Gastroesophageal sphincter (tissue), 4 donors: Measurements from ENCODE around the gene ZBTB42. TPM values are rescaled to one million over a fixed set of nuclear protein-coding genes. Genes with fewer than 3 reads are reported as not detected.

Experiments used
- ATAC-seq: fragments of 150-250 bp; one replicate; pipeline ENCODE4 v1.9.1; 2016; ENCODE audit warnings: mild to moderate bottlenecking, moderate library complexity
- H3K27ac ChIP-seq, 4 donors: fragments of 200-600 bp; sonication (generic) in 3 of 4; 1 replicate in 3 of 4; 2 replicates in 1 of 4; pipeline ENCODE4 v1.5.1; 2016 to 2019
- H3K27me3 ChIP-seq: fragments of 200-600 bp; sonication (generic); one replicate; pipeline ENCODE4 v1.5.1; 2019
- H3K36me3 ChIP-seq, 2 donors: fragments of 200-600 bp; sonication (generic); one replicate each; pipeline ENCODE4 v1.5.1; 2019; ENCODE audit warnings: control low read depth in 1 of 2
- H3K4me1 ChIP-seq, 3 donors: fragments of 200-600 bp; sonication (generic); 1 replicate in 2 of 3; 2 replicates in 1 of 3; pipeline ENCODE4 v1.5.1; 2016 to 2019; ENCODE audit warnings: control low read depth in 2 of 3
- H3K4me3 ChIP-seq, 2 donors: fragments of 200-600 bp; sonication (generic); one replicate each; pipeline ENCODE4 v1.5.1; 2019; ENCODE audit warnings: mild to moderate bottlenecking in 1 of 2, moderate library complexity in 1 of 2
- H3K9me3 ChIP-seq, 3 donors: fragments of 200-600 bp; sonication (generic); one replicate each; pipeline ENCODE4 v1.5.1; 2017 to 2019; ENCODE audit warnings: control low read depth in 2 of 3
- CTCF ChIP-seq, 4 experiments: fragments of 200-600 bp in 2 of 4; fragments of 450-650 bp in 2 of 4; sonication (generic) in 1 of 4; IDR thresholded peaks; one replicate each; pipeline ENCODE4 v1.5.1; 2017 to 2019; ENCODE audit warnings: antibody characterized with exemption in 4 of 4, mild to moderate bottlenecking in 2 of 4, moderate library complexity in 2 of 4
- EP300 ChIP-seq: sonication (generic); formaldehyde crosslinking; IDR thresholded peaks from one replicate; pipeline ENCODE4 v1.6.1; 2017; ENCODE audit warnings: antibody characterized with exemption, mild to moderate bottlenecking
- POLR2A ChIP-seq, 2 donors: fragments of 450-650 bp; IDR thresholded peaks; one replicate each; pipeline ENCODE4 v1.6.1; 2017; ENCODE audit warnings: antibody characterized with exemption in 2 of 2, mild to moderate bottlenecking in 2 of 2, moderate library complexity in 1 of 2
- POLR2AphosphoS5 ChIP-seq: sonication (generic); formaldehyde crosslinking; IDR thresholded peaks from one replicate; pipeline ENCODE4 v1.6.1; 2017; ENCODE audit warnings: antibody characterized with exemption
- whole genome bisulfite sequencing, 2 donors: methylation state at CpG; one replicate each; pipeline ENCODE4 v1.1.5; 2018; ENCODE audit warnings: low coverage in 1 of 2; 5-methylcytosine and 5-hydroxymethylcytosine counted together
- total RNA-seq, 4 donors: library from RNA; depleted of rRNA; stranded (reverse); fragments of >200 nt; gene quantifications; one replicate each; pipeline ENCODE4 v1.1.0, GENCODE V29; 2016

The ZBTB42 gene
- total RNA-seq, 4 donors from 2014 or later, result 2.0 to 4.8 (median 3.2) TPM

- ATAC-seq, result no peak
- 96% methylated on average over 5 of the region's 24 CpGs; no CpG with 5 or more reads in 1 of the 2 donors for WGBS, 2 donors
- TF ChIP-seq CTCF (IDR thresholded peaks at IDR 0.05), result no peak
- TF ChIP-seq EP300, result no peak
- TF ChIP-seq POLR2AphosphoS5, result no peak
- no peak for TF ChIP-seq POLR2A (IDR thresholded peaks at IDR 0.05)
These were observed 20.3 kb upstream of the ZBTB42 start for GRCh38 chr14:104780513-104781030.

GRCh38 chr14:104781271-104782077, 19.4 kb upstream of the ZBTB42 start:
- H3K27me3 ChIP-seq, result no peaks in the 10 kb centered on the region
- no peak for ATAC-seq
- WGBS, 2 donors, result 82 to 92% methylated on average over 3 to 10 of the region's 20 CpGs
- TF ChIP-seq CTCF (IDR thresholded peaks at IDR 0.05) (no peak), POLR2AphosphoS5 (no peak), EP300 (no peak), POLR2A (IDR thresholded peaks at IDR 0.05) (no peak)
- peak overlapping the region in 1 of 4 donors; percentile 5 for H3K27ac ChIP-seq
- no peak overlapping the region for H3K4me3 ChIP-seq
- H3K4me1 ChIP-seq, result peaks cover 0 to 61% (median 10%) of the 10 kb centered on the region in 3 donors
- no peaks in the 10 kb centered on the region for H3K9me3 ChIP-seq
- H3K36me3 ChIP-seq, result peaks cover 0 to 57% of the 10 kb centered on the region in 2 donors

More at GRCh38 chr14:104780513-104781030, 20.3 kb upstream of the ZBTB42 start:
- H3K27ac ChIP-seq, result peak overlapping the region in 1 of 4 donors; percentile 24
- no peaks in the 10 kb centered on the region for H3K27me3 ChIP-seq
- H3K36me3 ChIP-seq, result peaks cover 0 to 61% of the 10 kb centered on the region in 2 donors
- no peaks in the 10 kb centered on the region for H3K9me3 ChIP-seq
- no peak overlapping the region for H3K4me3 ChIP-seq
- H3K4me1 ChIP-seq, result peaks cover 0 to 52% (median 10%) of the 10 kb centered on the region in 3 donors

- H3K9me3 ChIP-seq, result no peaks in the 10 kb centered on the region
- TF ChIP-seq POLR2AphosphoS5 (no peak), EP300 (no peak), CTCF (IDR thresholded peaks at IDR 0.05) (no peak), POLR2A (IDR thresholded peaks at IDR 0.05) (no peak)
- no peak overlapping the region for H3K27ac ChIP-seq
- no CpG with 5 or more reads among the region's 28 CpGs for WGBS, 2 donors
- peaks cover 0 to 56% of the 10 kb centered on the region in 2 donors for H3K36me3 ChIP-seq
- no peak for ATAC-seq
- H3K4me3 ChIP-seq, result no peak overlapping the region
- no peaks in the 10 kb centered on the region for H3K27me3 ChIP-seq
- peaks cover 0 to 68% (median 18%) of the 10 kb centered on the region in 3 donors for H3K4me1 ChIP-seq
These were observed 18.7 kb upstream of the ZBTB42 start for GRCh38 chr14:104782086-104782807.

GRCh38 chr14:104782808-104783139, 18.1 kb upstream of the ZBTB42 start:
- ATAC-seq, result no peak
- Histone ChIP-seq H3K9me3 (no peaks in the 10 kb centered on the region), H3K4me1 (peaks cover 0 to 74% (median 23%) of the 10 kb centered on the region in 3 donors), H3K27ac (no peak overlapping the region), H3K27me3 (no peaks in the 10 kb centered on the region), H3K36me3 (peaks cover 0 to 57% of the 10 kb centered on the region in 2 donors), H3K4me3 (no peak overlapping the region)
- TF ChIP-seq POLR2A (IDR thresholded peaks at IDR 0.05), result no peak
- TF ChIP-seq EP300, result no peak
- no peak for TF ChIP-seq POLR2AphosphoS5
- TF ChIP-seq CTCF (IDR thresholded peaks at IDR 0.05), result no peak
- no CpG with 5 or more reads among the region's 13 CpGs for WGBS, 2 donors
